Spinal cord (tissue), 10 donors: ENCODE results near the gene ADD3. TPM values are rescaled to one million over a fixed set of nuclear protein-coding genes. Genes with fewer than 3 reads are reported as not detected.
"Not testable (repeated sequence)": the region's sequence is repeated elsewhere in the genome, so short reads cannot be mapped to it uniquely, and the experiment has no call there.

ENCODE experiments used
- DNase-seq, 6 donors: peaks; one replicate each; pipeline versions ENCODE4 v3.0.0 to v3.0.0-alpha.2; 2013 to 2015; ENCODE audit warnings: low spot score in 6 of 6, low read depth in 4 of 6
- H3K27ac ChIP-seq: one replicate; pipeline ENCODE4 v1.5.1; 2013; ENCODE audit warnings: low read depth, low read length, control low read depth
- H3K27me3 ChIP-seq: one replicate; pipeline ENCODE4 v1.6.1; 2013; ENCODE audit warnings: low read length; ENCODE audit not compliant: control insufficient read depth, insufficient read depth
- H3K36me3 ChIP-seq: one replicate; pipeline ENCODE4 v1.6.1; 2013; ENCODE audit warnings: low read length; ENCODE audit not compliant: control insufficient read depth, insufficient read depth
- H3K4me1 ChIP-seq: one replicate; pipeline ENCODE4 v1.6.1; 2013; ENCODE audit warnings: low read length; ENCODE audit not compliant: control insufficient read depth, insufficient read depth
- H3K4me3 ChIP-seq: one replicate; pipeline ENCODE4 v1.5.1; 2013; ENCODE audit warnings: low read depth, low read length, control low read depth
- H3K9me3 ChIP-seq: one replicate; pipeline ENCODE4 v1.6.1; 2013; ENCODE audit warnings: low read length; ENCODE audit not compliant: control insufficient read depth, insufficient read depth
- WGBS: methylation state at CpG from one replicate; pipeline ENCODE4 v1.1.5; 2013; ENCODE audit warnings: missing lambda C conversion rate; ENCODE audit not compliant: insufficient coverage; 5-methylcytosine and 5-hydroxymethylcytosine counted together
- polyA plus RNA-seq, 2 donors: library from polyadenylated mRNA; unstranded; fragments of 120-200 nt; gene quantifications; one replicate each; pipeline ENCODE4 v1.2.1, GENCODE V29; 2013; ENCODE audit not compliant: insufficient read length in 2 of 2
- total RNA-seq, 2 donors: library from RNA; depleted of rRNA in 1 of 2; stranded (reverse); fragments of 120-200 nt in 1 of 2; fragments of >200 nt in 1 of 2; gene quantifications; one replicate each; pipeline versions ENCODE4 v1.2.3 to v1.2.4, GENCODE V29; 2013 to 2014
- donor health status: healthy.

Gene ADD3
- total and polyA plus RNA-seq, 4 donors, result 193 to 557 (median 324) TPM

- 88% methylated on average over 5 of the region's 9 CpGs for WGBS
- Histone ChIP-seq H3K36me3 (no peaks in the 10 kb centered on the region), H3K9me3 (no peaks in the 10 kb centered on the region), H3K4me1 (no peaks in the 10 kb centered on the region), H3K4me3 (no peak overlapping the region), H3K27me3 (no peaks in the 10 kb centered on the region), H3K27ac (no peak overlapping the region)
- DNase-seq, result no peak
These were observed 33.1 kb downstream of the ADD3 start for GRCh38 chr10:110040767-110041478.

- H3K36me3 ChIP-seq, result no peaks in the 10 kb centered on the region
- no peaks in the 10 kb centered on the region for H3K4me1 ChIP-seq
- no peak for DNase-seq
- no peaks in the 10 kb centered on the region for H3K9me3 ChIP-seq
- WGBS, result no CpG with 5 or more reads among the region's 3 CpGs
- no peak overlapping the region for H3K27ac ChIP-seq
- H3K27me3 ChIP-seq, result no peaks in the 10 kb centered on the region
- no peak overlapping the region for H3K4me3 ChIP-seq
These were observed 33.7 kb downstream of the ADD3 start for GRCh38 chr10:110041479-110041829.

- no peak for DNase-seq
- H3K27me3 ChIP-seq, result no peaks in the 10 kb centered on the region
- no peaks in the 10 kb centered on the region for H3K4me1 ChIP-seq
- H3K27ac ChIP-seq, result no peak overlapping the region
- no peaks in the 10 kb centered on the region for H3K9me3 ChIP-seq
- H3K36me3 ChIP-seq, result no peaks in the 10 kb centered on the region
- no CpG with 5 or more reads among the region's 3 CpGs for WGBS
- H3K4me3 ChIP-seq, result no peak overlapping the region
These were observed 34.4 kb downstream of the ADD3 start for GRCh38 chr10:110042181-110042580.

GRCh38 chr10:110042891-110043290 lies 35.1 kb downstream of the ADD3 start:
- no peaks in the 10 kb centered on the region for H3K27me3 ChIP-seq
- H3K4me1 ChIP-seq, result no peaks in the 10 kb centered on the region
- no CpG with 5 or more reads among the region's 4 CpGs for WGBS
- DNase-seq, result no peak
- H3K9me3 ChIP-seq, result no peaks in the 10 kb centered on the region
- no peak overlapping the region for H3K27ac ChIP-seq
- no peak overlapping the region for H3K4me3 ChIP-seq
- H3K36me3 ChIP-seq, result no peaks in the 10 kb centered on the region

- no peak overlapping the region for H3K27ac ChIP-seq
- WGBS, result 100% methylated on average over 1 of the region's 2 CpGs
- DNase-seq, result no peak
- H3K36me3 ChIP-seq, result no peaks in the 10 kb centered on the region
- H3K4me3 ChIP-seq, result no peak overlapping the region
- no peaks in the 10 kb centered on the region for H3K4me1 ChIP-seq
- no peaks in the 10 kb centered on the region for H3K27me3 ChIP-seq
- H3K9me3 ChIP-seq, result peaks cover 6% of the 10 kb centered on the region
These were observed 36.9 kb downstream of the ADD3 start for GRCh38 chr10:110044681-110045080.

GRCh38 chr10:110045772-110046171 lies 38.0 kb downstream of the ADD3 start:
- DNase-seq, result no peak
- Histone ChIP-seq H3K27me3 (no peaks in the 10 kb centered on the region), H3K27ac (no peak overlapping the region), H3K4me3 (no peak overlapping the region), H3K36me3 (no peaks in the 10 kb centered on the region), H3K9me3 (peaks cover 6% of the 10 kb centered on the region), H3K4me1 (no peaks in the 10 kb centered on the region)
- no CpG with 5 or more reads among the region's 2 CpGs for WGBS

- H3K27me3 ChIP-seq, DNase-seq, H3K4me1 ChIP-seq, H3K4me3 ChIP-seq, H3K9me3 ChIP-seq, H3K27ac ChIP-seq, H3K36me3 ChIP-seq: not testable (repeated sequence)
- WGBS, result no CpG with 5 or more reads among the region's 2 CpGs
These were observed 40.4 kb downstream of the ADD3 start for GRCh38 chr10:110048145-110048544.

GRCh38 chr10:110048781-110049180 lies 41.0 kb downstream of the ADD3 start:
- Histone ChIP-seq H3K27ac (no peak overlapping the region), H3K27me3 (no peaks in the 10 kb centered on the region), H3K4me3 (no peak overlapping the region), H3K4me1 (peaks cover 3% of the 10 kb centered on the region), H3K36me3 (no peaks in the 10 kb centered on the region), H3K9me3 (peaks cover 6% of the 10 kb centered on the region)
- WGBS, result 100% methylated on average over 1 of the region's 1 CpG
- no peak for DNase-seq

GRCh38 chr10:110049889-110050591 lies 42.3 kb downstream of the ADD3 start:
- H3K27me3 ChIP-seq, H3K27ac ChIP-seq, DNase-seq, H3K4me1 ChIP-seq, H3K36me3 ChIP-seq, H3K4me3 ChIP-seq, H3K9me3 ChIP-seq: not testable (repeated sequence)
- WGBS, result 92% methylated on average over 6 of the region's 7 CpGs

GRCh38 chr10:110051487-110051886 lies 43.7 kb downstream of the ADD3 start:
- no peaks in the 10 kb centered on the region for H3K36me3 ChIP-seq
- no peak overlapping the region for H3K4me3 ChIP-seq
- WGBS, result 100% methylated on average over 2 of the region's 2 CpGs
- H3K4me1 ChIP-seq, result peaks cover 3% of the 10 kb centered on the region
- no peak overlapping the region for H3K27ac ChIP-seq
- H3K27me3 ChIP-seq, result no peaks in the 10 kb centered on the region
- H3K9me3 ChIP-seq, result peaks cover 6% of the 10 kb centered on the region
- no peak for DNase-seq
